ENCODE results near the gene ELP5.

The ELP5 gene

DNA sequence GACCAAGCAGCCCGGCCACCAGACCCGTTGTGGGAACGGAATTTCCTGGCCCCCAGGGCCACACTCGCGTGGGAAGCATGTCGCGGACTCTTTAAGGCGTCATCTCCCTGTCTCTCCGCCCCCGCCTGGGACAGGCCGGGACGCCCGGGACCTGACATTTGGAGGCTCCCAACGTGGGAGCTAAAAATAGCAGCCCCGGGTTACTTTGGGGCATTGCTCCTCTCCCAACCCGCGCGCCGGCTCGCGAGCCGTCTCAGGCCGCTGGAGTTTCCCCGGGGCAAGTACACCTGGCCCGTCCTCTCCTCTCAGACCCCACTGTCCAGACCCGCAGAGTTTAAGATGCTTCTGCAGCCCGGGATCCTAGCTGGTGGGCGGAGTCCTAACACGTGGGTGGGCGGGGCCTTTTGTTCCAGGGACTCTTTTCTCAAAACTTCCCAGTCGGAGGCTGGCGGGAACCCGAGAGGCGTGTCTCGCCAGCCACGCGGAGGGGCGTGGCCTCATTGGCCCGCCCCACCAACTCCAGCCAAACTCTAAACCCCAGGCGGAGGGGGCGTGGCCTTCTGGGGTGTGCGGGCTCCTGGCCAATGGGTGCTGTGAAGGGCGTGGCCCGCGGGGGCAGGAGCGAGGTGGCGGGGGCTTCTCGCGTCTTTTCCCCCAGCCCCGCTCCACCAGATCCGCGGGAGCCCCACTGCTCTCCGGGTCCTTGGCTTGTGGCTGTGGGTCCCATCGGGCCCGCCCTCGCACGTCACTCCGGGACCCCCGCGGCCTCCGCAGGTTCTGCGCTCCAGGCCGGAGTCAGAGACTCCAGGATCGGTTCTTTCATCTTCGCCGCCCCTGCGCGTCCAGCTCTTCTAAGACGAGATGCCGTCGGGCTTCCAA is 29.3 kb downstream of the ELP5 start, which contains the start of gene SLC2A4:
Gene SLC2A4 (plus strand): TSS at position 645 of the 879 bp plus-strand sequence. CDS start 217 bp downstream, at position 862.
- peak; percentile 55 for DNase-seq (ENCODE audit: low read depth, low spot score)
- peak within 1 kb of the TSS; percentile 66 for H3K27ac ChIP-seq

DNA sequence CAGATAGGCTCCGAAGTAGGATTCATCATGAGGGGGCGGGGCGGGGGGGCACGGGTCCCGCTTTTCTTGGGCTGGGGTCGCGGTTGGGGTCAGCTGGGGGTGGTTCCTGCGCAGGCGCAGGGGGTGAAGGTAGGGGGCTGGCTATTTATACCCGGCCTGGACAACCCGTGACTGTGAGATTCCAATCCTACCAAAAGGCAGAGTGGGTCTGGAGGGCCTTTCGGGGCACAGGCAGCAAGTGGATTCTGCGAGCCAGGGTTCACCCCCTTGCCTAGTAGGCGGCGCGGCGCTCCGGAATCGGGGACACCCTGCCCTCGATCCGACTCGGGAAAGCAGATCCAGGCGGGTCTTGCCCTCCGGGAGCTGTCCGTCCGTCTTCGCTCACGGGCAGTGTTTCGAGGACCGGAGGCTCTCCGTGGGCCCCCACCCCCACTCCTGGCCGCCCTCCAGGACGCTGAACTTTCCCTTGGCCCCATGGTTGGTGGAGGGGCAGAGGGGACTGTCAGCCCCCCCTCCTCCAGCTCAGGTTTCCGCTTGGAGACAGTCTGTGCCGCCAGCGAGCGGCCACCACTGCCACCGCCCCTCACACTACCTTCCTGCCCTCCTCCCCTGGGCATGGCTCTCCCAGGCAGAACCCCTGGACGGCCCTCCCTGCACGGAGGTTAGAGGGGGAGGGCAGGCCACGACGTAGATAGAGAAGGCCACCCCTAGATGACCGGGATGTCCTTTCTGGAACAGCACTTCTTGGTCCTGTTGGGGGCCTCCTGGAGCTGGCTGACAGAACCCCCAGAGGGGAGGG is 30.1 kb downstream of the ELP5 start:
- DNase-seq (ENCODE audit: low read depth, low spot score): no peak
- no peak overlapping the region for H3K27ac ChIP-seq

DNA sequence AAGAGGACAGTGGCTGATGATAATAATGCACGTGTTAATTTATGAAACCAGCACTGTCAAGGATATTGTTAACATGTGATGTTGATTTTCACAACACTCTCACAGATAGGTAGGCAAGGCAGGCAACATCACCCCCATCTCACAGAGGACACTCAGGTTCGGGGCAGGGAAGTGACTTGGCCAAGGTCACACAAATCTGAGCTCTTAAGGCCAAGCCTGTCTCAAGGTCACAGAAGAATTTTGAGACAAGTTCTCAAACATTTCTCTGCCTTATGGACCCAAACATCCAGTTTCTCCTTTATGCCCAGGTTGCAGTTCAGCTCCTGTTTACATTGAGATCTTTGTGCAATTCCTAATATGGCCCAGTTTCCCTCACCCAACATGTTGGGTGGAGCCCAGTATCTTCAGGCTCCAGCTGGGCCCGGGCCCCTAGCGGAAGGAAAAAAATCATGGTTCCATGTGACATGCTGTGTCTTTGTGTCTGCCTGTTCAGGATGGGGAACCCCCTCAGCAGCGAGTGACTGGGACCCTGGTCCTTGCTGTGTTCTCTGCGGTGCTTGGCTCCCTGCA is 30.8 kb downstream of the ELP5 start:
- DNase-seq (ENCODE audit: low read depth, low spot score): no peak
- no peak overlapping the region for H3K27ac ChIP-seq

DNA sequence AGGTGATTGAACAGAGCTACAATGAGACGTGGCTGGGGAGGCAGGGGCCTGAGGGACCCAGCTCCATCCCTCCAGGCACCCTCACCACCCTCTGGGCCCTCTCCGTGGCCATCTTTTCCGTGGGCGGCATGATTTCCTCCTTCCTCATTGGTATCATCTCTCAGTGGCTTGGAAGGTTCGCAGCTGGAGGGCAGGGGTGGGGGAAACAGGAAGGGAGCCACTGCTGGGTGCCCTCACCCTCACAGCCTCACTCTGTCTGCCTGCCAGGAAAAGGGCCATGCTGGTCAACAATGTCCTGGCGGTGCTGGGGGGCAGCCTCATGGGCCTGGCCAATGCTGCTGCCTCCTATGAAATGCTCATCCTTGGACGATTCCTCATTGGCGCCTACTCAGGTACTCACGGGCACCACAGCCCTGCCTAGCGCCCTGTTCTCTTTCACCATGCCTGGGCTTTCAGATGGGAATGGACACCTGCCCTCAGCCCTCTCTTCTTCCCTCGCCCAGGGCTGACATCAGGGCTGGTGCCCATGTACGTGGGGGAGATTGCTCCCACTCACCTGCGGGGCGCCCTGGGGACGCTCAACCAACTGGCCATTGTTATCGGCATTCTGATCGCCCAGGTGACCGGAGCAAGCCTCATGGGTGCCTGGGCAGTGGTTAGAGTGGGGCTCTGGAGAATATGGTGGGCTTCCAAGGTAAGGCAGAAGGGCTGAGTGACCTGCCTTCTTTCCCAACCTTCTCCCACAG is 31.6 kb downstream of the ELP5 start:
- no peak for DNase-seq (ENCODE audit: low read depth, low spot score)
- no peak overlapping the region for H3K27ac ChIP-seq

DNA sequence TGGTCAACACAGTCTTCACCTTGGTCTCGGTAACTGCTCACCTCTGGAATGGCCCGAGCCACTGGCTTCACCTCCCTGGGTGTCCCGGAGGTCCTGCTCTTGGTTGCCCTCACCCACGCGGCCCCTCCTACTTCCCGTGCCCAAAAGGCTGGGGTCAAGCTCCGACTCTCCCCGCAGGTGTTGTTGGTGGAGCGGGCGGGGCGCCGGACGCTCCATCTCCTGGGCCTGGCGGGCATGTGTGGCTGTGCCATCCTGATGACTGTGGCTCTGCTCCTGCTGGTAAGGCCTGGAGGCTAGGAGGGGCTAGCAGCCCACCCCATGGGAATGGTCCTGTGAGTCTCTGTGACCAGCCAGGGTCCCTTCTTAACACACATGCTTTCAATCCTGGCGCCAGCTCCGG is 32.9 kb downstream of the ELP5 start:
- DNase-seq (ENCODE audit: low read depth, low spot score): no peak
- no peak overlapping the region for H3K27ac ChIP-seq

DNA sequence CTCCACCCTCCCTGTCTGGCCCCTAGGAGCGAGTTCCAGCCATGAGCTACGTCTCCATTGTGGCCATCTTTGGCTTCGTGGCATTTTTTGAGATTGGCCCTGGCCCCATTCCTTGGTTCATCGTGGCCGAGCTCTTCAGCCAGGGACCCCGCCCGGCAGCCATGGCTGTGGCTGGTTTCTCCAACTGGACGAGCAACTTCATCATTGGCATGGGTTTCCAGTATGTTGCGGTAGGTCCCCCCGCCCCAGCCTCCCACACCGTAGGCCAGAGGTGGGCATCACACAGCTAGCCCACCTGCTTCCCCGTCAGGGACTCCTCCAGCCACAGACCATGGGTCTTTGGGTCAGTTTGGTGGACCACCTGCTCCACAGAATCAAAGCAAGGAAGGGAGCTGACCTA is 33.7 kb downstream of the ELP5 start:
- H3K27ac ChIP-seq: no peak overlapping the region
- no peak for DNase-seq (ENCODE audit: low read depth, low spot score)

DNA sequence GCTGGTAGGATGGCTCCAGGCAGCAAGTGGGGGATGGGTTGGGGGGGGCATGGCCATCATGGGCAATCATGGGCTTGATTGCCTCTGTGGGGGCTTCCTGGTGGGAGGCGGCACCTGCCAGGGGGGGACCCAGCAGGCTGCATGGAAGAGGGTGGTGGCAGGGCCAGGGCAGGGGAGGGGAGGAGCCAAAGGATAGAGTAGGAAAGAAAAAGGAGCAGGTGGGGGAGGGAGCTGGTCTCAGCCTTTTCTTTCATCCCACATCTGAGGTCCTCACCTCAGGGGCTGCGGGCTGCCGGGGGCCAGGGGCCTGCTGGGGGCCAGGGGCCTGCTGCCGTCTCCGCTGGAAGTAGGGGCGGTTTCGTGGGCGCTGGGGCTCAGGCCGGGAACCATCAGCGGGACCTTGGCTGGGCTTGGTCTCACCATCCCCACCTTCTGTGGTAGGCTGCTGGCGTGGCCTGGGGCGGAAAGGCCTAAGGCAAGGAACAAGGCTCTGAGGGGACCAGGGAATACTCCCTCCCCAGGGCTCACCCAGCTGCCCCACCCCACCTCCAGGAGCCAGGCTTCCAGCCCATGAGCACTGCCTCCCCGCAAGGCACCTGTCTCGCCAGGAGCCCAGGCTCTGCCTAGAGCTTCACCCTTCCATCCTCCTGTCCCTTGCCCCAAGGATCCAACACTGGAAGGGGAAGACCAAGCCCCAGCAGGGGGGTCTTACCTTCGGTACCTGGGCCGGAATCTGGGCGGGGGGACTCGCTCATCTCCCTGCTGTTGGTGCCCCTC is 37.4 kb downstream of the ELP5 start:
- no peak for DNase-seq (ENCODE audit: low read depth, low spot score)
- H3K27ac ChIP-seq: no peak overlapping the region

DNA sequence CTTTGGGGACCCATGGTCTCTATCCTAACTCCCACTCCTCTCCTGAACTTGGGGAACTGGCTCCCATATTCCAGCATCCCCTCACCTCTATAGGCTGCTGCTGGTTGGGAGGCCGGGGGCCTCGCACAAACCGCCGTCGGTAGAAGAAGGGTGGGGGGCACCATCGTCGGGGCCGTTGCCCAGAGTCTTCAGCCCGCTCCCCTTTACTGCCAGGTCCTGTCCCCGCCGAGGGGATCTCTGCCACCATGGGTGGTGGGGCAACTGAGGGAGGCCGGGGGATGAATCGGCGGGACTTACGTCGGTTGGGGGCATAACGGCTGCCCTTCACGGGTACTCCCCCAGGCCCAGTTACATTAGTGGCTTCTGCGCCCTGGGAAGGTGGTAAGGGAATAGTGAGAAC is 38.2 kb downstream of the ELP5 start:
- H3K27ac ChIP-seq: no peak overlapping the region
- no peak for DNase-seq (ENCODE audit: low read depth, low spot score)

DNA sequence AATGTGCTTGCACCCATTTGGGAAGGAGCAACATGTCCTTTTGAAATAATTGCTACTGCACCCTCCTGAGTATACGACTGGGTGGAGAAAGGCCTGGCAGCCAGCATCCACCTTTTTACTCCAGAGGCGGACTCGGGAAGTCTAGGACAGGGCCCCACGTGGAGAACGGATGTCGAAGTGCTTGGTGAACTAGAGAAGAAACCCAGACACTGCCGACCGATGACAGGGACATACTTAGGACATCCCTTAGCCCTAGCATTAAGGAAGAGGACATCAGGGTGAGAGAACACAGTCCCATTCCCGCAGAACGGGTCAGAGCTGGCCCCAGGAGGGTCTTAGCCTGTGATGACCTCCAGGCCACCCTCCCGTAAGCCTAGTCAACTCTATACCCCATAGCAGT is 38.7 kb downstream of the ELP5 start:
- H3K27ac ChIP-seq: no peak overlapping the region
- DNase-seq (ENCODE audit: low read depth, low spot score): no peak

DNA sequence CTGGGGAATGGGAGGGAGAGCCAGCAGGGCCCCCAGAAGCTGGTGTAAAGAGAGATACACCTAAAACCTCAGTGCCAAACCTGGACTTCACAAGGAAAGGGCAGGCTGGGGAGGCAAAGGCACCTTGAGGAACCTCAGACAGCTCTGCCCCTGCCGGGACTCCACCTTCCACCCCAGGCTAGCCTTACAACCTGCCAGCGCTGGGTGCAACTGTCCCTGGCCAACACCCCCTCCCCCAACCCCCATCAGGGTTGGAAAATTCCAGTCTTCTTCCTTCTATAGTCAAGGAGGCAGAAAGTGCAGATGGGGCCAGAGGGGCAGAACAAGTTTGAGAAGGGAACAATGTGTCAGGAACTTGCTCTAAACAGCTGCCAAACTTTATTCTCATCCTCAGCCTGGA is 40.2 kb downstream of the ELP5 start:
- no peak for DNase-seq (ENCODE audit: low read depth, low spot score)
- no peak overlapping the region for H3K27ac ChIP-seq

DNA sequence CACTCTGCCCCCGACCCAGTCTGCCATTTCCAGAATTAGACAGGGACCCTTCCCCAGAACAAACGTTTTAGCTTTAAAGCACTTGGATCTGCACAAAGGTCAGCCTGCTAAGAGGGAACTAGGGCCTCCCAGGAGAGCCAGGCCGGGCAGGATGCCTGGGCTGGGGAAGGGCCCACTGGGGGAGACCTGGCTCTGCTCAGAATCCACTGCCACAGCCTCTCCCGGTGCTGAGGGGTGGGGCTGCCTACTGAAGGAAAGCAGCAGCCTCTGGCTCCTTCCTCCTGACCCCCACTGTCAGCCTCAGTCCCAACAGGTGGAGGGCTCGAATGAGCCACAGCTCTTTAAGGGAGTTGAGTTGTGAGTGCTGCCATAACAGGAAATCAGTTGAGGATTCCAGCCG is 40.7 kb downstream of the ELP5 start:
- no peak overlapping the region for H3K27ac ChIP-seq
- DNase-seq (ENCODE audit: low read depth, low spot score): no peak

DNA sequence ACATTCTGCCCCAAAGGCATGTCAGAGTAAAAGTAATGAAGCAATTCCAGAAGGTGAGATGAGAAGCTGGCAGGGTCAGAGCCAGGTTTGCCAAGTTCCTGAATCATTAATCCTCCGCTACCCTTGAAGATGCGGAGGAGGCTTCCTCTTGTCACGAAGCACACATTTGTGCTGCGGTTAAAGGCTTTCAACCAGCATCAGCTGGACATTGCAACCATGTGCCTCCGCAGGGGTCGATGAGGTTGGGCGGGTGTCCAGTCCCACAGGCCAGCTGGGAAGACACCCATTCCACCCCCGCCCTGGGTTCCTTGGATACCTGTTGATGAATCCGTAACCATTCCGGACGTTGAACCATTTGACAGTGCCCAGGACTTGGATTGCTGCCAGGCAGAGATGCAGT is 41.1 kb downstream of the ELP5 start:
- no peak overlapping the region for H3K27ac ChIP-seq
- DNase-seq (ENCODE audit: low read depth, low spot score): no peak

DNA sequence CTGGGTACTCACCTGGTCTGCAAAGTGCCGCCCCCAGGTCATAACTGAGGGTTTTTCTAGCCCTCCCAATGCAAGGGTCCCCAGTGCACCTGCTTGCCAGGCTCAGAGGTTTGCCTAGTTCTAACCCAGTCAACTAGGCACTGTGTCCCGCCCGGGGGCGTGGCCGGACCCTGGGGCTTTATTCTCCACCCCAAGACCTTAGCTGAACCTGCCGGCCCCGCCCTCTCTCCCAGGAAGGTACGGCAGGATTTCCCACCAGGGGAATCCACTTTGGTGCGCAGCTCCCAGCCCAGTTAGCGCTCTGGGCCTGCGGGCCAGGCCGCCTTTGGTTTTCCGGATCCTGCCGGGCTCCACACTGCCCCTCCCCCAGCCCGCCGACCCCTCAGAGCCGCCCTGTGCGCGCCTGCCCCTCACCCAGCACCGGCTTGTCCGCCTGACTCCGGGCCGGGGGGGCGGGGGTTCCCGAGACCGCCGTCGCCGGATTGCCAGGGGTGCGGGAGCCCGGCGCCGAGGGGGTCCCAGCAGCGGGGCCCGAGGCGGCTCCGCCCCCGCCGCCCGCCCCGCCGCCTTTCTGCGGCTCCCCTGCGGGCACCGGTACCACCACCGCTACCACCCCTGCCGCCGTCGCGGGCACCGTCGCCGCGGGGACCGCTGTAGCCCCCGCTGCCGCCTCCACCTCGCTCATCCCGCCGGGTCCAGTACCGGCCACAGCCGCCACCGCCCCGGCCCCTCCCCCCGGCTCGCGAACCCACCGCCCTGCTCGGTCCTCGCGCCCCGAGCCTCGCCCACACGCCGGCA is 42.0 kb downstream of the ELP5 start:
- no peak for DNase-seq (ENCODE audit: low read depth, low spot score)
- H3K27ac ChIP-seq: no peak overlapping the region

DNA sequence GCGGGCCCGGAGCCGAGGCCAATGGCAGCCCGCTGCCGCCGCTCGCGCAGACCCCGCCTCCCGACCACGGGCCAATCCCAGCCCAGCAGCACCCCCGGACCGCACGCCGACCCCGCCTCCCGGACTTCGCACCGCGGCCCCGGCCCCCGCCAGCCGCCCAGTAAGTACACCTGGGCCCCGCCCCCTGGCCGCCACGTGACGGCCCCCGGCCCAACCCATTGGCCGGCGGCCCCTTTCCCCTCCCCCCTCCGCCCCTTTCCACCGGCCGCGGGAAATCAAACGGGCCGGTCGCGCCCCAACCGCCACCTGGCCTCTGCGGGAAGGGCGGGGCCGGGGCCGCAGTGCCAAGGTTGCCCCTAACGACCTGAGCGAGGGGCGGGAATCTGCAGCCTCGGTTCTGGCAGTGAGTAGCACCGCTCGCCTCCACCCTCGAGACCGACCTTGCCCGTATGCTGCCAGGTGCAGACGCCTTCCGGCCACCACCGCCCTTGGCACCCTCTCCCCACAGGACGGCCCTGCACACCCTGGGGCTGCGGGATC is 42.7 kb downstream of the ELP5 start, which contains the start of gene YBX2:
Gene YBX2 (minus strand): TSS at position 26 of the 540 bp plus-strand sequence. CDS start 139 bp downstream, outside the sequence.
- DNase-seq (ENCODE audit: low read depth, low spot score): no peak
- H3K27ac ChIP-seq: no peak within 1 kb of the TSS

DNA sequence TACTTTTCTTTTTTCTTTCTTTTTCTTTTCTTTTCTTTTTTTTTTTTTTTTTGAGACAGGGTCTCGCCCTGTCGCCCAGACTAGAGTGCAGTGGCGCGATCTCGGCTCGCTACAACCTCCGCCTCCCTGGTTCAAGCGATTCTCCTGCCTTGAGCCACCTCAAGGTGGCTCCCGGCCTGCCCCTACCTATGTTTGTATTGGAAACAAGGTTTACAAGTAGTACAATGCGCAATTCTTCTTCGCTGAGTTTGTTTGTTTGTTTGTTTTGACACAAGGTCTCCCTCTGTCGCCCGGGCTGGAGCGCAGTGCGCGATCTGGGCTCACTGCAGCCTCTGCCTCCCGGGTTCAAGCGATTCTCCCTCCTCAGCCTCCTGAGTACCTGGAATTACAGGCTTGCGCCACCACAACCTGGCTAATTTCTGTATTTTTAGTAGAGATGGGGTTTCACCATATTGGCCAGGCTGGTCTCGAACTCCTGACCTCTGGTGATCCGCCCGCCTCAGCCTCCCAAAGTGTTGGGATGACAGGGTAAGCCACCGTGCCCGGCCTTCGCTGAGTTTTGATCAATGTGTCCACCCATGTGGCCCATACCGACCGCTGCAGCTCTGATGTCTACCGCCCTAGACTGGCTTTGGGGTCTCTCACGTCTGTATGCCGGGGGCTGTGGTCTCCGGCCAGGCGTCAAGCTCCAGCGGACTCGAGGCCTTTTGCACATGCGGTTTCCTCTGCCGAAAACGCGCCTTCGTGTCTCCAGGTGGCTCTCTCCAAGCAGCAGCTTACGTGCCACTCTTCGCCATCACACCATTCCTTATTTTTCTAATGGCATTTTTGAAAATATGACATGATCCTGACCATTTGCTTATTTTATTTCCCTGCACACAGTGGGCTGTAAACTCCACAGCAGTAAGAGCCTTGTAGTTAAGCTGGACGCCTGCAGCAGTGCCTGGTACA is 43.5 kb downstream of the ELP5 start:
- DNase-seq (ENCODE audit: low read depth, low spot score): no peak

DNA sequence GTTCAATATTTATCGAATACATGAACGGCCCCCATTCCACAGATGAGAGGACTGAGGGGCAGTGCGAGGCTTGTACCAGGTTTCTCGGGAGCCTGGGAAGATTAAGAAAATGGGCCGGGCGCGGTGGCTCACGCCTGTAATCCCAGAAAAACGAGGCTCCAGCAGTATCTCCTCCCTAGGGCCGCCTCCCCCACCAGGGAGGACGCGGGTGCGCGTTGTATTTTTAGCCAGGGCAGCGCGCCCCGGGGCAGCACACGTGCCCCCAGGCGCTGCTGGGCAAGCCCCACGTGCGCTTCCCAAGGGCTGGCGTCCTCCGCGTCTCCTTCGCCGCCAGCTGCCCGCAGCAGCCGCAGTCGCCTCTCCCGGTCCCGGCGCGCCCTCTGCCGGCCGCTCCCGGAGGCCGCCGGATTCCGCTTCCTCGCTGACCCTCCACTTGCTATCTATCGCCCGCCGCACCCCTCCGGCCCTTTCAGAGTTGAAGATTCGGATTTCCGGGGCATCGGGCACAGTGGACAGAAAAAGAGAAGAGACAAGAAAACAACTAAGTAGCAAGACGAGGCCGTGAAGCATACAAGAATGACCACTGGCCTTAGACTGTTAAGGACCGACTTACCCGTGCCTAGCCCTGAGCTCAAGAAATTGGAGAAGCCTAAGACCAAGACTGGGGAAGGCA is 44.3 kb downstream of the ELP5 start:
- no peak for DNase-seq (ENCODE audit: low read depth, low spot score)
- H3K27ac ChIP-seq: no peak overlapping the region

More for the DNA sequence above, 43.5 kb downstream of the ELP5 start:
- no peak overlapping the region for H3K27ac ChIP-seq

DNA sequence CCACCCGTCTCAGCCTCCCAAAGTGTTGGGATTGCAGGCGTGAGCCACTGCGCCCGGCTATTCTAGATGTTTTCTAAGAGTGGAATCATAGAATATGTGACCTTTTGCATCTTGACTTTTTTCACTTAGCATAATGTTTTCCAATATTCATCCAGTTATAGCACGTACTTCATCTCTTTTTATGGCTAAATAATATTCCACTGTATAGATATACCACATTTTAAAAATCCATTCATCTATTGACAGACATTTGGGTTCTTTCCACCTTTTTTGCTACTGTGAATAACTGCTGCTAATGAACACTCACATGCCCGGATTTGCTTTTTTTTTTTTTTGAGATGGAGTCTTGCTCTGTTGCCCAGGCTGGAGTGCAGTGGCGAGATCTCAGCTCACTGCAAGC is 52.2 kb downstream of the ELP5 start:
- no peak for DNase-seq (ENCODE audit: low read depth, low spot score)
- no peak overlapping the region for H3K27ac ChIP-seq

All from epithelial cell of prostate (primary cell).